Uterus (tissue), 4 donors: ENCODE results near the gene ATF2. TPM values are rescaled to one million over a fixed set of nuclear protein-coding genes. Genes with fewer than 3 reads are reported as not detected.
A peak's percentile ranks its signal among the peaks of the same experiment; 100 is the strongest.

Source experiments
- DNase-seq, 2 donors: peaks; one replicate each; pipeline ENCODE4 v3.0.0-alpha.2; 2019 to 2020
- H3K27ac ChIP-seq, 2 donors: fragments of 200-600 bp; sonication (generic); 1 replicate in 1 of 2; 2 replicates in 1 of 2; pipeline ENCODE4 v1.5.1; 2016 to 2018
- H3K27me3 ChIP-seq, 2 donors: fragments of 200-600 bp; sonication (generic); one replicate each; pipeline ENCODE4 v1.5.1; 2018 to 2019; ENCODE audit warnings: control low read depth in 1 of 2
- H3K36me3 ChIP-seq, 2 donors: fragments of 200-600 bp; sonication (generic); one replicate each; pipeline ENCODE4 v1.5.1; 2019; ENCODE audit warnings: control low read depth in 1 of 2
- H3K4me1 ChIP-seq, 2 donors: fragments of 200-600 bp; sonication (generic); one replicate each; pipeline ENCODE4 v1.5.1; 2018 to 2019; ENCODE audit warnings: control low read depth in 1 of 2
- H3K4me3 ChIP-seq, 2 donors: fragments of 200-600 bp; sonication (generic); 1 replicate in 1 of 2; 2 replicates in 1 of 2; pipeline ENCODE4 v1.5.1; 2018 to 2019; ENCODE audit warnings: mild to moderate bottlenecking in 1 of 2
- H3K9me3 ChIP-seq, 2 donors: fragments of 200-600 bp; sonication (generic); one replicate each; pipeline ENCODE4 v1.5.1; 2019; ENCODE audit warnings: control low read depth in 1 of 2
- CTCF ChIP-seq, 4 experiments: fragments of 200-600 bp in 2 of 4; fragments of 450-650 bp in 2 of 4; sonication (generic) in 2 of 4; IDR thresholded peaks; one replicate each; pipeline ENCODE4 v1.5.1; 2016 to 2019; ENCODE audit warnings: antibody characterized with exemption in 4 of 4, mild to moderate bottlenecking in 2 of 4, moderate library complexity in 1 of 4
- POLR2A ChIP-seq, 2 donors: fragments of 450-650 bp; IDR thresholded peaks; one replicate each; pipeline ENCODE4 v1.6.1; 2016; ENCODE audit warnings: antibody characterized with exemption in 2 of 2, mild to moderate bottlenecking in 1 of 2, moderate library complexity in 1 of 2
- intact Hi-C: fragments of 100-400 bp; cut with DNase I; formaldehyde crosslinking; loops from one replicate; pipeline ENCODE4 v1.15.1; 2023; ENCODE audit warnings: low total_unique reads
- total RNA-seq, 4 donors: library from RNA; depleted of rRNA in 3 of 4; stranded (reverse); fragments of >200 nt in 3 of 4; gene quantifications; one replicate each; pipeline versions ENCODE4 v1.1.0 to v1.2.4, GENCODE V29; 2014 to 2023
- donor health status: DM: yes; HTN: yes; CAD: no.

ATF2 gene
- total RNA-seq, 4 donors from 2014 or later, result 52.3 to 102 (median 79.2) TPM

GRCh38 chr2:175181877-175182308 is 13.9 kb upstream of the ATF2 start:
- Histone ChIP-seq H3K4me1 (no peaks in the 10 kb centered on the region), H3K4me3 (peak overlapping the region; percentile 71 to 90), H3K36me3 (no peaks in the 10 kb centered on the region), H3K27me3 (no peaks in the 10 kb centered on the region), H3K9me3 (no peaks in the 10 kb centered on the region), H3K27ac (peak overlapping the region; percentile 80 to 87)
- no peak for DNase-seq
- no peak for TF ChIP-seq POLR2A (IDR thresholded peaks at IDR 0.05)
- no peak for TF ChIP-seq CTCF (IDR thresholded peaks at IDR 0.05)
- intact Hi-C loops, result no loop called here

DNA sequence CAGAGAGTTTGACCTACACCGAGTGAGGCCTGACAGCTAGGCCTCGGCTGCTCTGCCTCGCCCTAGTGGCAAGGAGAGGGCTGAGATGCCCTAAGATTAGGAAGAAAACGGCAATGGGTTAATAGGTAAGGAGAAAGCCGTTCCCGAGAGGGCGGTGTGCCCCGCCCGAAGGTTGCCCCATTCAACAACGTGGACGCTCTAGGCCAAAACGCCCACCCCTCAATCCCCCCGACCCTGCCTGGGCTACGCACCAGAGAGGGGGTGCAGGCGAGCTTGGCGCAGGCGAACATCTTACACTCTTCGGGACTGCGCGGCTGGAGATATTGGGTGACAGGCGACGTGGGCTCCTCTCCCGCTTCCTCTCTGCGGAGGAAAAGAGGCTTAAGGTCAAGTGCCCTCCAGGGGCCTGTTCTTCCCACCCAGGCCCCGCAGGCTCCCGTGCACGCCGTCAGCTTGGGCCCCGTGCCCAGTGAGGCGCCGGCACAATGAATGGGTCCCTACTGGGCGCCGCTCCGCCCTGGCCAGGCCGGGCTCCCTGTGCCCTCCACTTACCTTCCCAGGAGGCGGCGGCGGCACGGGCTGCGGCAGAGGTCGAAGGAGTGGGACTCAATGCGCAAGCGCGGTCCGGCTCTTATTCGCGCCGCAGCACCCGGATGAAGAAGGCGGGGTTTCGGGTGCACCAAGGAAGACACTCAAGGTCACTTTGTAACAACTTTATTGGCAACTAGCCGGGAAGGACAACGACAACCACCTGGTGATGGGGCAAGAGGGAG is 13.3 kb upstream of the ATF2 start, which contains the start of gene ATP5MC3:
Gene ATP5MC3 (minus strand): TSS at position 607 of the 773 bp plus-strand sequence. CDS start 317 bp downstream, at position 290.
- intact Hi-C loops, result no loop called here

GRCh38 chr2:175180701-175181103 is 12.7 kb upstream of the ATF2 start:
- DNase-seq, result peak in 1 of 2 donors; percentile 26

More for the DNA sequence above, 13.3 kb upstream of the ATF2 start, which contains the start of gene ATP5MC3:
- peak; percentile 93 to 94 for DNase-seq
- H3K27ac ChIP-seq, result peak within 1 kb of the TSS; percentile 80 to 87
- no peaks in the 10 kb centered on the region for H3K9me3 ChIP-seq
- H3K4me3 ChIP-seq, result peak within 1 kb of the TSS; percentile 71 to 90
- TF ChIP-seq POLR2A (IDR thresholded peaks at IDR 0.05) (peak in 1 of 2 donors; percentile 69), CTCF (IDR thresholded peaks at IDR 0.05) (peak in 1 of 4 experiments; percentile 9)
- H3K27me3 ChIP-seq, result no peaks in the 10 kb centered on the region
- H3K4me1 ChIP-seq, result no peaks in the 10 kb centered on the region
- H3K36me3 ChIP-seq, result no peaks in the 10 kb centered on the region

DNA sequence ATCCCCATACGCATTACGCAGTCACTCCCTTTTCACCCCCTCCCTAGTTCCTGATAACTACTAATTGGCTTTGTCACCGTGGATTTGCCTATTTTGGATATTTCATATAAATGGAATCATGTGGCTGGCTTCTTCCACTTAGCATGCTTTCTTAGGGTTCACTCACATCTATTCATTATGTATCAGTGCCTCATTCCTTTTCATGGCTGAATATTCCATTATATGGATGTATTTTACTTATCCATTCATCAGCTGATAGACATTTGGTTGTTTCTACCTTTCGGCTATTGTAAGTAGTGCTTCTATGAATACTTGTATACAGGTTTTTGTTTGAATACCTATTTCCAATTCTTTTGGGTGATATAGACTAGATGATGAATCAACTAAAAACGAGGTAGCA is 8.6 kb upstream of the ATF2 start:
- H3K9me3 ChIP-seq, result no peaks in the 10 kb centered on the region
- H3K27me3 ChIP-seq, result no peaks in the 10 kb centered on the region
- no peak for DNase-seq
- H3K27ac ChIP-seq, result no peak overlapping the region
- no peaks in the 10 kb centered on the region for H3K4me1 ChIP-seq
- H3K4me3 ChIP-seq, result no peak overlapping the region
- intact Hi-C loops, result no loop called here
- no peak for TF ChIP-seq POLR2A (IDR thresholded peaks at IDR 0.05)
- TF ChIP-seq CTCF (IDR thresholded peaks at IDR 0.05), result no peak
- H3K36me3 ChIP-seq, result no peaks in the 10 kb centered on the region

More at GRCh38 chr2:175180701-175181103, 12.7 kb upstream of the ATF2 start:
- Histone ChIP-seq H3K27me3 (no peaks in the 10 kb centered on the region), H3K9me3 (no peaks in the 10 kb centered on the region), H3K4me3 (peak overlapping the region; percentile 71 to 90), H3K36me3 (no peaks in the 10 kb centered on the region), H3K27ac (peak overlapping the region; percentile 80 to 87), H3K4me1 (no peaks in the 10 kb centered on the region)
- no peak for TF ChIP-seq CTCF (IDR thresholded peaks at IDR 0.05)
- no peak for TF ChIP-seq POLR2A (IDR thresholded peaks at IDR 0.05)
- intact Hi-C loops, result no loop called here

DNA sequence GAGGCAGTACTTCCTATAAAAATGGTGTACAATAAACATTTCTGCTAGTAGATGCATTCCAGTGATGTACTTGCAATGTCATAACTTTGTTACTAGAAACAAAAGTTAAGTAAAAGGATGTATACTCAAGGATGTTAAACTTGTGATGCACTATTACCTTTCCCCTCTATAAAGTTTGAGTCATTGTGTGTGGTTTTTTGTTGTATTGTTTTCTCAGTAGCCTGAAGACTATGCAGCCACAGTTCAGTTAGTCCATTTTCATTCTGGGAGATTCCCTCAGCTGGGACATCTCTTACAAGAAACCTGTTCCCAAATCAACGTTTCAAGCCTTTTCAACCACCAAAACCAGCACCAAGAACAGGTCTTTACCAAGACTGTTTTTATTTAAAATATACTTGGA is 7.9 kb upstream of the ATF2 start:
- DNase-seq, result no peak
- H3K9me3 ChIP-seq, result no peaks in the 10 kb centered on the region
- intact Hi-C loops, result no loop called here
- H3K4me1 ChIP-seq, result no peaks in the 10 kb centered on the region
- no peak overlapping the region for H3K4me3 ChIP-seq
- no peaks in the 10 kb centered on the region for H3K27me3 ChIP-seq
- H3K27ac ChIP-seq, result no peak overlapping the region
- TF ChIP-seq CTCF (IDR thresholded peaks at IDR 0.05) (no peak), POLR2A (IDR thresholded peaks at IDR 0.05) (no peak)
- no peaks in the 10 kb centered on the region for H3K36me3 ChIP-seq
